Common myeloid progenitor, CD34-positive (primary cell): ENCODE results near the gene KCNIP1.

Experiments
- CTCF ChIA-PET: fragments of 350-600 bp; sonication (Branson Sonifier 250); formaldehyde crosslinking; loops from one replicate; lab custom pipeline; 2021; ENCODE audit warnings: antibody characterized with exemption; lab: Charles Lee
- POLR2A ChIA-PET: fragments of 350-600 bp; sonication (Branson Sonifier 250); formaldehyde crosslinking; loops from one replicate; lab custom pipeline; 2021; ENCODE audit warnings: antibody characterized with exemption; lab: Charles Lee
- DNase-seq, 3 donors: peaks; one replicate each; pipeline versions ENCODE4 v3.0.0 to v3.0.0-alpha.2; 2013
- H3K27ac ChIP-seq, 2 experiments: 1 replicate in 1 of 2; 2 replicates in 1 of 2; pipeline ENCODE4 v1.7.0; 2013; ENCODE audit warnings: inconsistent platforms in 2 of 2, low read length in 2 of 2, mild to moderate bottlenecking in 2 of 2, low read depth in 1 of 2, moderate library complexity in 1 of 2; ENCODE audit not compliant: severe bottlenecking in 2 of 2, insufficient read depth in 1 of 2, poor library complexity in 1 of 2
- H3K27me3 ChIP-seq, 5 experiments: replicated peaks in 2 of 5; 1 replicate in 3 of 5; 2 replicates in 2 of 5; pipeline versions ENCODE4 v1.6.1 to v1.7.0; 2013; ENCODE audit warnings: low read length in 4 of 5, mild to moderate bottlenecking in 2 of 5, moderate library complexity in 2 of 5, inconsistent platforms in 1 of 5; ENCODE audit not compliant: insufficient read depth in 5 of 5, control insufficient read depth in 4 of 5
- H3K36me3 ChIP-seq, 4 experiments: 1 replicate in 2 of 4; 2 replicates in 2 of 4; pipeline versions ENCODE4 v1.6.1 to v1.7.0; 2013; ENCODE audit warnings: low read length in 3 of 4, control low read depth in 1 of 4, mild to moderate bottlenecking in 1 of 4; ENCODE audit not compliant: control insufficient read depth in 4 of 4, insufficient read depth in 4 of 4
- H3K4me1 ChIP-seq, 4 experiments: 1 replicate in 3 of 4; 2 replicates in 1 of 4; pipeline versions ENCODE4 v1.6.1 to v1.7.1; 2013; ENCODE audit warnings: low read length in 3 of 4, mild to moderate bottlenecking in 3 of 4, control low read depth in 1 of 4, inconsistent platforms in 1 of 4, moderate library complexity in 1 of 4; ENCODE audit not compliant: control insufficient read depth in 4 of 4, insufficient read depth in 4 of 4; ENCODE audit errors: control extremely low read depth in 1 of 4
- H3K4me3 ChIP-seq, 7 experiments: 1 replicate in 4 of 7; 2 replicates in 3 of 7; pipeline versions ENCODE4 v1.5.1 to v1.7.0; 2013; ENCODE audit warnings: mild to moderate bottlenecking in 7 of 7, low read length in 6 of 7, moderate library complexity in 6 of 7, inconsistent platforms in 2 of 7, low read depth in 2 of 7, control low read depth in 1 of 7; ENCODE audit not compliant: insufficient read depth in 4 of 7, control insufficient read depth in 1 of 7; ENCODE audit errors: extremely low read depth in 1 of 7
- H3K9me3 ChIP-seq, 5 experiments: 1 replicate in 4 of 5; 2 replicates in 1 of 5; pipeline versions ENCODE4 v1.6.1 to v1.7.1; 2013; ENCODE audit warnings: low read length in 4 of 5, mild to moderate bottlenecking in 2 of 5, inconsistent platforms in 1 of 5, low read depth in 1 of 5, moderate library complexity in 1 of 5; ENCODE audit not compliant: control insufficient read depth in 4 of 5, insufficient read depth in 2 of 5; ENCODE audit errors: control extremely low read depth in 1 of 5
- WGBS: methylation state at CpG from one replicate; pipeline ENCODE4 v1.1.5; 2013; ENCODE audit not compliant: insufficient coverage; 5-methylcytosine and 5-hydroxymethylcytosine counted together

KCNIP1 gene

GRCh38 chr5:170527991-170528390 is 24.2 kb downstream of the KCNIP1 start:
- DNase-seq: no peak
- Histone ChIP-seq H3K9me3 (no peaks in the 10 kb centered on the region), H3K27me3 (peaks cover 0 to 11% (median 0%) of the 10 kb centered on the region in 5 experiments), H3K4me3 (no peak overlapping the region), H3K4me1 (no peaks in the 10 kb centered on the region), H3K27ac (no peak overlapping the region), H3K36me3 (no peaks in the 10 kb centered on the region)
- 94% methylated on average over 2 of the region's 3 CpGs for WGBS
- CTCF ChIA-PET: interaction anchor here (1.2 to 1.6 kb wide), 2 partner anchors 9 to 96 kb away, joined by 3 read pairs; no protein-coding TSS in a partner anchor
- POLR2A ChIA-PET: no interaction called here

- Histone ChIP-seq H3K9me3 (no peaks in the 10 kb centered on the region), H3K27ac (no peak overlapping the region), H3K4me3 (no peak overlapping the region), H3K4me1 (peaks cover 0 to 4% (median under 1%) of the 10 kb centered on the region in 4 experiments), H3K27me3 (peaks cover 0 to 10% (median 0%) of the 10 kb centered on the region in 5 experiments), H3K36me3 (no peaks in the 10 kb centered on the region)
- no peak for DNase-seq
- CTCF ChIA-PET: interaction anchor here (0.9 to 1.3 kb wide), 2 partner anchors 9 kb away, joined by 4 read pairs; no protein-coding TSS in a partner anchor
- POLR2A ChIA-PET: no interaction called here
- WGBS: 100% methylated on average over 1 of the region's 1 CpG
These were observed 25.2 kb downstream of the KCNIP1 start for GRCh38 chr5:170528976-170529375.

GRCh38 chr5:170532935-170533334 is 29.1 kb downstream of the KCNIP1 start:
- DNase-seq: no peak
- ChIA-PET CTCF (no interaction called here), POLR2A (no interaction called here)
- Histone ChIP-seq H3K4me3 (no peak overlapping the region), H3K36me3 (no peaks in the 10 kb centered on the region), H3K27me3 (peaks cover 0 to 23% (median 0%) of the 10 kb centered on the region in 5 experiments), H3K4me1 (peaks cover 0 to 6% (median 2%) of the 10 kb centered on the region in 4 experiments), H3K9me3 (no peaks in the 10 kb centered on the region), H3K27ac (no peak overlapping the region)
- 100% methylated on average over 3 of the region's 3 CpGs for WGBS

- CTCF ChIA-PET: no interaction called here
- POLR2A ChIA-PET: no interaction called here
- 96% methylated on average over 5 of the region's 5 CpGs for WGBS
- H3K4me1 ChIP-seq: peaks cover 0 to 6% (median 2%) of the 10 kb centered on the region in 4 experiments
- no peaks in the 10 kb centered on the region for H3K9me3 ChIP-seq
- no peak overlapping the region for H3K4me3 ChIP-seq
- DNase-seq: no peak
- H3K27me3 ChIP-seq: peaks cover 0 to 25% (median 0%) of the 10 kb centered on the region in 5 experiments
- H3K36me3 ChIP-seq: no peaks in the 10 kb centered on the region
- H3K27ac ChIP-seq: no peak overlapping the region
These were observed 29.6 kb downstream of the KCNIP1 start for GRCh38 chr5:170533383-170533782.

- H3K4me1 ChIP-seq: peaks cover 0 to 8% (median 4%) of the 10 kb centered on the region in 4 experiments
- POLR2A ChIA-PET: no interaction called here
- no peaks in the 10 kb centered on the region for H3K36me3 ChIP-seq
- WGBS: 20% methylated on average over 2 of the region's 2 CpGs
- no peak overlapping the region for H3K4me3 ChIP-seq
- H3K27me3 ChIP-seq: peaks cover 0 to 28% (median 0%) of the 10 kb centered on the region in 5 experiments
- H3K27ac ChIP-seq: no peak overlapping the region
- H3K9me3 ChIP-seq: no peaks in the 10 kb centered on the region
- CTCF ChIA-PET: interaction anchor here (0.6 to 1.3 kb wide), 3 partner anchors 22 to 101 kb away, joined by 3 to 4 read pairs (median 3); no protein-coding TSS in a partner anchor
- peak in 2 of 3 donors; percentile 50 to 56 for DNase-seq
These were observed 30.4 kb downstream of the KCNIP1 start for GRCh38 chr5:170534177-170534576.

- POLR2A ChIA-PET: no interaction called here
- no peak overlapping the region for H3K4me3 ChIP-seq
- CTCF ChIA-PET: interaction anchor here (1.0 to 2.0 kb wide), 3 partner anchors 68 to 101 kb away, joined by 3 to 4 read pairs (median 4); no protein-coding TSS in a partner anchor
- H3K9me3 ChIP-seq: no peaks in the 10 kb centered on the region
- no peak for DNase-seq
- peaks cover 0 to 31% (median 0%) of the 10 kb centered on the region in 5 experiments for H3K27me3 ChIP-seq
- no peaks in the 10 kb centered on the region for H3K36me3 ChIP-seq
- no peak overlapping the region for H3K27ac ChIP-seq
- 100% methylated on average over 5 of the region's 7 CpGs for WGBS
- H3K4me1 ChIP-seq: peaks cover 0 to 11% (median 5%) of the 10 kb centered on the region in 4 experiments
These were observed 31.1 kb downstream of the KCNIP1 start for GRCh38 chr5:170534941-170535340.

- Histone ChIP-seq H3K4me3 (no peak overlapping the region), H3K27ac (no peak overlapping the region), H3K9me3 (no peaks in the 10 kb centered on the region), H3K36me3 (no peaks in the 10 kb centered on the region), H3K4me1 (peaks cover 0 to 11% (median 5%) of the 10 kb centered on the region in 4 experiments), H3K27me3 (peaks cover 0 to 34% (median 3%) of the 10 kb centered on the region in 5 experiments)
- CTCF ChIA-PET: interaction anchor here (2.0 kb wide), 1 partner anchor 66 kb away, joined by 4 read pairs; no protein-coding TSS in a partner anchor
- POLR2A ChIA-PET: interaction anchor here (0.6 kb wide), 1 partner anchor 14 kb away, joined by 3 read pairs; no protein-coding TSS in a partner anchor
- WGBS: 91% methylated on average over 1 of the region's 4 CpGs
- no peak for DNase-seq
These were observed 32.7 kb downstream of the KCNIP1 start for GRCh38 chr5:170536525-170536924.
